ENCODE measurements around the gene TMEM91.
A peak's percentile ranks its signal among the peaks of the same experiment; 100 is the strongest.

The TMEM91 gene

GRCh38 chr19:41392775-41393174 lies 16.4 kb downstream of the TMEM91 start:
- H3K9ac ChIP-seq (ENCODE audit: low read length) = no peak overlapping the region
- no peak overlapping the region for H3K18ac ChIP-seq (ENCODE audit: low read length)
- no peak overlapping the region for H3K4me3 ChIP-seq (ENCODE audit: low read length)
- peaks cover 8% of the 10 kb centered on the region for H3K79me1 ChIP-seq (ENCODE audit: low read length)
- H3K36me3 ChIP-seq (ENCODE audit: control insufficient read depth, insufficient read depth, low read length) = peaks cover 5% of the 10 kb centered on the region
- H2BK5ac ChIP-seq (ENCODE audit: low read length) = no peak overlapping the region
- H3K23ac ChIP-seq (ENCODE audit: low read length) = no peak overlapping the region
- H3K4ac ChIP-seq (ENCODE audit: low read depth, low read length) = no peak overlapping the region
- H3K4me1 ChIP-seq (ENCODE audit: control insufficient read depth, low read depth, low read length) = no peaks in the 10 kb centered on the region
- peaks cover 11% of the 10 kb centered on the region for H3K79me2 ChIP-seq (ENCODE audit: control insufficient read depth, insufficient read depth, low read length)
- WGBS (ENCODE audit: extremely low coverage, insufficient coverage, low lambda C conversion rate) = no CpG with 5 or more reads among the region's 12 CpGs
- H4K5ac ChIP-seq (ENCODE audit: low read length) = no peak overlapping the region
- no peak overlapping the region for H3K56ac ChIP-seq (ENCODE audit: low read length)
- no peak overlapping the region for H2BK120ac ChIP-seq (ENCODE audit: low read depth, low read length)
- no peak for DNase-seq
- no peak overlapping the region for H2BK15ac ChIP-seq (replicated peaks; ENCODE audit: low read depth)
- H3K27me3 ChIP-seq (ENCODE audit: insufficient read depth, low read length, poor library complexity) = no peaks in the 10 kb centered on the region
- no peak overlapping the region for H2AK5ac ChIP-seq (ENCODE audit: low read length)
- no peak overlapping the region for H3K4me2 ChIP-seq (ENCODE audit: low read length)
- H4K8ac ChIP-seq (ENCODE audit: low read depth, low read length) = no peak overlapping the region
- H3K27ac ChIP-seq (ENCODE audit: low read depth, low read length) = no peak overlapping the region

GRCh38 chr19:41395355-41395754 lies 19.0 kb downstream of the TMEM91 start:
- Histone ChIP-seq H2BK120ac (ENCODE audit: low read depth, low read length) (no peak overlapping the region), H3K18ac (ENCODE audit: low read length) (no peak overlapping the region), H3K4me2 (ENCODE audit: low read length) (no peak overlapping the region), H3K27me3 (ENCODE audit: insufficient read depth, low read length, poor library complexity) (no peaks in the 10 kb centered on the region), H3K4me1 (ENCODE audit: control insufficient read depth, low read depth, low read length) (no peaks in the 10 kb centered on the region), H2AK5ac (ENCODE audit: low read length) (no peak overlapping the region), H3K27ac (ENCODE audit: low read depth, low read length) (no peak overlapping the region), H3K56ac (ENCODE audit: low read length) (no peak overlapping the region), H4K5ac (ENCODE audit: low read length) (no peak overlapping the region), H2BK5ac (ENCODE audit: low read length) (no peak overlapping the region), H3K4ac (ENCODE audit: low read depth, low read length) (no peak overlapping the region), H2BK15ac (replicated peaks; ENCODE audit: low read depth) (no peak overlapping the region), H3K79me2 (ENCODE audit: control insufficient read depth, insufficient read depth, low read length) (peaks cover 19% of the 10 kb centered on the region), H4K8ac (ENCODE audit: low read depth, low read length) (no peak overlapping the region), H3K4me3 (ENCODE audit: low read length) (no peak overlapping the region), H3K9ac (ENCODE audit: low read length) (no peak overlapping the region), H3K23ac (ENCODE audit: low read length) (no peak overlapping the region), H3K79me1 (ENCODE audit: low read length) (peaks cover 15% of the 10 kb centered on the region), H3K36me3 (ENCODE audit: control insufficient read depth, insufficient read depth, low read length) (peaks cover 5% of the 10 kb centered on the region)
- DNase-seq = no peak
- no CpG with 5 or more reads among the region's 6 CpGs for WGBS (ENCODE audit: extremely low coverage, insufficient coverage, low lambda C conversion rate)

- H3K18ac ChIP-seq (ENCODE audit: low read length) = peak within 1 kb of the TSS; percentile 22
- no peak within 1 kb of the TSS for H2BK120ac ChIP-seq (ENCODE audit: low read depth, low read length)
- H3K23ac ChIP-seq (ENCODE audit: low read length) = no peak within 1 kb of the TSS
- peak within 1 kb of the TSS; percentile 96 for H3K9ac ChIP-seq (ENCODE audit: low read length)
- DNase-seq = peak; percentile 100
- no peak within 1 kb of the TSS for H3K27ac ChIP-seq (ENCODE audit: low read depth, low read length)
- H2AK5ac ChIP-seq (ENCODE audit: low read length) = no peak within 1 kb of the TSS
- peaks cover 2% of the 10 kb centered on the region for H3K36me3 ChIP-seq (ENCODE audit: control insufficient read depth, insufficient read depth, low read length)
- H3K27me3 ChIP-seq (ENCODE audit: insufficient read depth, low read length, poor library complexity) = no peaks in the 10 kb centered on the region
- no peak within 1 kb of the TSS for H3K4ac ChIP-seq (ENCODE audit: low read depth, low read length)
- no peak within 1 kb of the TSS for H2BK15ac ChIP-seq (replicated peaks; ENCODE audit: low read depth)
- H4K5ac ChIP-seq (ENCODE audit: low read length) = no peak within 1 kb of the TSS
- peak within 1 kb of the TSS; percentile 97 for H3K56ac ChIP-seq (ENCODE audit: low read length)
- H3K4me2 ChIP-seq (ENCODE audit: low read length) = peak within 1 kb of the TSS; percentile 96
- no peak within 1 kb of the TSS for H4K8ac ChIP-seq (ENCODE audit: low read depth, low read length)
- H3K4me3 ChIP-seq (ENCODE audit: low read length) = peak within 1 kb of the TSS; percentile 99
- peaks cover 19% of the 10 kb centered on the region for H3K79me2 ChIP-seq (ENCODE audit: control insufficient read depth, insufficient read depth, low read length)
- no peak within 1 kb of the TSS for H2BK5ac ChIP-seq (ENCODE audit: low read length)
- peaks cover 15% of the 10 kb centered on the region for H3K79me1 ChIP-seq (ENCODE audit: low read length)
- no CpG with 5 or more reads among the region's 50 CpGs for WGBS (ENCODE audit: extremely low coverage, insufficient coverage, low lambda C conversion rate)
- no peaks in the 10 kb centered on the region for H3K4me1 ChIP-seq (ENCODE audit: control insufficient read depth, low read depth, low read length)
Observed at GRCh38 chr19:41397086-41398049, 21.0 kb downstream of the TMEM91 start, which contains the start of the genes BCKDHA and EXOSC5. BCKDHA (plus strand) TSS chr19:41397818; CDS start chr19:41397828, 10 bp downstream. EXOSC5 (minus strand) TSS chr19:41397359; CDS start chr19:41397328, 31 bp downstream.

DNA sequence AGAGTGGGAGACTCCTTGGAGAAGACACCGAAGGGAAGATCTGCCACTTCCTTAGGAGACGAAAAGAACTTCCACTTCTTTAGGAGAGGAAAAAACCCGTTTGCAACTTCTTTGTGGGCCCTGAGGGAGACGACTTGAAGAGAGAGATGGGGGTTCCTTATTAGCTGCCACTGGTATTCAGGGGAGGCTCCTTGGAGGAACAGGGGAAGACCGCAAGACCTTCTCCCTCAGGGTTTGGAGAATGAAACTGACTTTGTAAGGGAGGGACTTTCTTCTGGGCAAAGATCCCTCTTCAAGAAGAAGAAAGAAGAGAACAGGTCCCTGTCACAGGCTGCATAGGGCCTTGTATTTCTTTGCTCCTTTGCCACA lies 21.7 kb downstream of the TMEM91 start:
- H3K4ac ChIP-seq (ENCODE audit: low read depth, low read length) = no peak overlapping the region
- no peak overlapping the region for H3K18ac ChIP-seq (ENCODE audit: low read length)
- H3K56ac ChIP-seq (ENCODE audit: low read length) = peak overlapping the region; percentile 97
- H3K79me1 ChIP-seq (ENCODE audit: low read length) = peaks cover 15% of the 10 kb centered on the region
- H3K36me3 ChIP-seq (ENCODE audit: control insufficient read depth, insufficient read depth, low read length) = peaks cover 2% of the 10 kb centered on the region
- no peak overlapping the region for H2AK5ac ChIP-seq (ENCODE audit: low read length)
- peak overlapping the region; percentile 96 for H3K9ac ChIP-seq (ENCODE audit: low read length)
- no peak overlapping the region for H2BK15ac ChIP-seq (replicated peaks; ENCODE audit: low read depth)
- no peak overlapping the region for H2BK120ac ChIP-seq (ENCODE audit: low read depth, low read length)
- H3K27me3 ChIP-seq (ENCODE audit: insufficient read depth, low read length, poor library complexity) = no peaks in the 10 kb centered on the region
- peak overlapping the region; percentile 81 for H3K4me2 ChIP-seq (ENCODE audit: low read length)
- no peak overlapping the region for H3K23ac ChIP-seq (ENCODE audit: low read length)
- H3K4me3 ChIP-seq (ENCODE audit: low read length) = peak overlapping the region; percentile 99
- H2BK5ac ChIP-seq (ENCODE audit: low read length) = no peak overlapping the region
- no peak overlapping the region for H4K8ac ChIP-seq (ENCODE audit: low read depth, low read length)
- H4K5ac ChIP-seq (ENCODE audit: low read length) = no peak overlapping the region
- H3K27ac ChIP-seq (ENCODE audit: low read depth, low read length) = no peak overlapping the region
- H3K79me2 ChIP-seq (ENCODE audit: control insufficient read depth, insufficient read depth, low read length) = peaks cover 19% of the 10 kb centered on the region
- H3K4me1 ChIP-seq (ENCODE audit: control insufficient read depth, low read depth, low read length) = no peaks in the 10 kb centered on the region
- DNase-seq = no peak
- WGBS (ENCODE audit: extremely low coverage, insufficient coverage, low lambda C conversion rate) = no CpG with 5 or more reads among the region's 5 CpGs

DNA sequence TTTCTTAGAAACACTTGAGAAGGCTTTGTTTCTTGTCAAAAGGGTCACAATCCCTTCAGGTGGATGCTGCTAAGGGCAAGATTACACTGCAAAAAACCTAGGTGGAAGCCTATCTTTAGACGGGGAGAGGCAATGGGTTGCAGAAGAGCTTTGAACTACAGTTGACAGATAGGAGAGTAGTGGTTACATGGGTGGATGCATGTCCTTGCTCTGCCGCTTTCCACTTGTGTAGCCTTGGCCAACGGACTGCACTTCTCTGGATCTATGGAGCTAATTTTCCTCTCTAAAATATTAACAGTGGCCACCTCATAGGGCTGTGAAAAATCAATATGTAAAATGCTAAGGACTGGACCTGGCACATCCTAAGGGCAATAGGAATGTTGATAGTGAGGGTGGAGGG lies 22.3 kb downstream of the TMEM91 start:
- WGBS (ENCODE audit: extremely low coverage, insufficient coverage, low lambda C conversion rate) = no CpG with 5 or more reads among the region's 3 CpGs
- H3K9ac ChIP-seq (ENCODE audit: low read length) = peak overlapping the region; percentile 96
- H3K79me2 ChIP-seq (ENCODE audit: control insufficient read depth, insufficient read depth, low read length) = peaks cover 19% of the 10 kb centered on the region
- peaks cover 15% of the 10 kb centered on the region for H3K79me1 ChIP-seq (ENCODE audit: low read length)
- H3K4me2 ChIP-seq (ENCODE audit: low read length) = peak overlapping the region; percentile 81
- H3K23ac ChIP-seq (ENCODE audit: low read length) = no peak overlapping the region
- peaks cover 2% of the 10 kb centered on the region for H3K36me3 ChIP-seq (ENCODE audit: control insufficient read depth, insufficient read depth, low read length)
- H4K5ac ChIP-seq (ENCODE audit: low read length) = no peak overlapping the region
- no peak overlapping the region for H3K18ac ChIP-seq (ENCODE audit: low read length)
- no peak overlapping the region for H3K27ac ChIP-seq (ENCODE audit: low read depth, low read length)
- H3K27me3 ChIP-seq (ENCODE audit: insufficient read depth, low read length, poor library complexity) = no peaks in the 10 kb centered on the region
- DNase-seq = no peak
- no peaks in the 10 kb centered on the region for H3K4me1 ChIP-seq (ENCODE audit: control insufficient read depth, low read depth, low read length)
- no peak overlapping the region for H4K8ac ChIP-seq (ENCODE audit: low read depth, low read length)
- H2BK15ac ChIP-seq (replicated peaks; ENCODE audit: low read depth) = no peak overlapping the region
- no peak overlapping the region for H2BK120ac ChIP-seq (ENCODE audit: low read depth, low read length)
- H3K4ac ChIP-seq (ENCODE audit: low read depth, low read length) = no peak overlapping the region
- H3K56ac ChIP-seq (ENCODE audit: low read length) = no peak overlapping the region
- no peak overlapping the region for H2BK5ac ChIP-seq (ENCODE audit: low read length)
- no peak overlapping the region for H2AK5ac ChIP-seq (ENCODE audit: low read length)
- H3K4me3 ChIP-seq (ENCODE audit: low read length) = no peak overlapping the region

Data from mesendoderm (in vitro differentiated cells).